NT2/D1 (cell line): ENCODE results near the gene EPS15.

Source experiments
- SUZ12 ChIP-seq: IDR thresholded peaks from 2 replicates; pipeline ENCODE4 v1.6.1; 2011; ENCODE audit not compliant: insufficient read length, insufficient read depth; ENCODE audit errors: extremely low read depth
- YY1 ChIP-seq: IDR thresholded peaks from 2 replicates; pipeline ENCODE4 v1.6.1; 2011; ENCODE audit not compliant: insufficient read length, insufficient read depth
- ZNF274 ChIP-seq: IDR thresholded peaks from 2 replicates; pipeline ENCODE4 v1.6.1; 2011; ENCODE audit warnings: mild to moderate bottlenecking, low read depth, low read length

- no peak for TF ChIP-seq YY1
- TF ChIP-seq ZNF274 = no peak
- TF ChIP-seq SUZ12 = no peak
These were observed 138.1 kb downstream of the EPS15 start for GRCh38 chr1:51380936-51381335.
